Measurements from ENCODE around the gene AHDC1.

- TF ChIP-seq SNAI2 (CRISPR knock-in tag; IDR thresholded peaks at IDR 0.05) (no peak), POU6F1 (CRISPR knock-in tag; IDR thresholded peaks at IDR 0.05; ENCODE audit: borderline replicate concordance, low read depth) (no peak), ZNF565 (CRISPR knock-in tag; conservative IDR thresholded peaks at IDR 0.05; ENCODE audit: low read depth) (no peak), PATZ1 (CRISPR knock-in tag; IDR thresholded peaks at IDR 0.05; ENCODE audit: borderline replicate concordance) (no peak), ZFP30 (CRISPR knock-in tag; IDR thresholded peaks at IDR 0.05) (no peak), GLIS3 (CRISPR knock-in tag; IDR thresholded peaks at IDR 0.05) (no peak), TCF4 (CRISPR knock-in tag; IDR thresholded peaks at IDR 0.05; ENCODE audit: borderline replicate concordance) (no peak)
These were observed 10.2 kb upstream of the AHDC1 start for GRCh38 chr1:27614043-27614624.

Measured in SK-N-SH treated with all-trans-retinoic acid at 6 μM for 48 hours (cell line).